ENCODE results near the gene LSG1.

GRCh38 chr3:194617827-194618226 is 54.2 kb downstream of the LSG1 start:
- TF ChIP-seq CTCF (IDR thresholded peaks at IDR 0.05; ENCODE audit: poor library complexity, severe bottlenecking): no peak
- TF ChIP-seq SMC3 (conservative IDR thresholded peaks at IDR 0.05; ENCODE audit: poor library complexity): no peak
